Measurements from ENCODE around the gene NXNL2. TPM values are rescaled to one million over a fixed set of nuclear protein-coding genes. Genes with fewer than 3 reads are reported as not detected.

Gene NXNL2
- total RNA-seq, 1 donor, result 1.1 TPM

- no peak overlapping the region for H3K4me3 ChIP-seq (ENCODE audit: low read depth, low read length)
- no peak for DNase-seq (ENCODE audit: low read depth)
- no peak for TF ChIP-seq CTCF (IDR thresholded peaks at IDR 0.05; ENCODE audit: insufficient read depth, low read length)
These were observed 42.5 kb downstream of the NXNL2 start for GRCh38 chr9:88577256-88578120.

DNA sequence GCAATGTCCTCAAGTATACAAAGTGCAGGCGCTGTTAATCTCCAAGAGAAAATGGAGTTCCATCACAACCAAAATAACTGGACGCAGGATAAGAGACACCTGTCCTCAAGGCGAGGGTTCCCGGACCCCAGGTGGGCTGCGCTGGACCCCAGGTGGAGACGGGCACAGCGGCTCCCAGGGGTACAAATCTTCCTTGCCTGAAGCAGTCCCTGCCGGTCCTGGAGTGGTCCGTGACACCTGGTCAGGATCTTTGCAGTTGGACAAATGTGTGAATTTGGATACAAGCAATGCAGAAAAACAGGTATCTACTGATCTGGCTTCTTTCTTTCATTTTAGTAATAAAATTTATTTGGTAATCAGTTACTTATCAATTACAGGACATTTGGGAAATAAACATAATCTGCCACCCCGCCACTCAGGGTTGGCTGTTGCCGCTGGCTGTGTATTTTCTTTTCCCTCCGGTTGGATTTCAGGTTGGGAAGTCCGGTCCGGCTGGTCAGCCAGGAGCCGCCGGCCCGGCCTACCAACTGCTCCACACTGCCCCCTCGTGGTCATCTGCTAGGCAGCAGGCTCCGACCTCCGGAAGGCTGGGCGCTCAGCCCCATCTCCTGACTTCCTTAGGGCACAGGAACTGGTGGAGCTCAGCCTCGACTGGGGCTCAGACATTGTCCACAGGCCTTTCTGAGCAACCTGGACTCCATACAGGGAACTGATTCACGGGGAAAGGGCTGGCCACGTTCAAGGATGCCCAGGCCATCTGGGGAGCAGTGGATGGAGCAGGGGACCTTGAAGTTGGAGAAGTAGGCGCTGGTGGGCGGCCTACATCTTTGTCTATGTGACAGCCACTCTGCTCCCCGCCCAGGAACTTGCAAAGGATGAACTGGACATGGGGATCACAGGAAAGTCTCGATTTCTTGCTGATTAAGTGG, 43.4 kb downstream of the NXNL2 start:
- peak; percentile 81 for DNase-seq (ENCODE audit: low read depth)
- peak; percentile 97 for TF ChIP-seq CTCF (IDR thresholded peaks at IDR 0.05; ENCODE audit: insufficient read depth, low read length)
- no peak overlapping the region for H3K4me3 ChIP-seq (ENCODE audit: low read depth, low read length)

DNA sequence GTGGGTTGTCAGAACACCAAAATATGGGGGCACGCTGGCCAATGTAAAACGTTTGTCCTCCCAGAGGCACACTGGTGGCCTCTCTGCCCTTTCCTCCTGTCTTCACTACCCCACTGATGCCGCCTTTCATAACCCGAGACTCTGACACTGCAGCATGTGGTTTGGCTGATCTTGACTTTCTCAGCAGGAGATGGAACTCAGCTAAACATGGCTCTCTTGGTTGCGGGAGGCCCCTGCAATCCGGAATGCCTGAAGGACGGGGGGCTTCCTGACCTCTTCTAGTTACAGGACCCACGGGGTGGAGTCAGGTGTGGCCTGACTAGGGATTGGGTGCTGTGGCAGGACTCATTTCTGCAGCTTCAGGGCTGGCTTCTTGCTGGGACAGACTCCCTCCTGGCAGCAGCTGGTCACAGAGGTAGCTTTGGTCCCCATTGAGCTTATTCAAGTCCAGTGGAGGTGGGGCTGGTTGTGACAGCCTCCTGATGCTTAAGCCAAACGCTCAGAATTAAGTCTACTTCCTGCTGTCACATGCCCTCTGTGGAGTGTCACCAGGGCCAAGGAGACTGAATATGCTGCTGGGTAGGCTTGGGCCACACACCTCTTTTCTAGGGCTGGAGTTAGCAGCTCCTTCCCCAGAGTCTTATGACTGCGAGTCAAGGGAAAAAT, 44.2 kb downstream of the NXNL2 start:
- no peak for DNase-seq (ENCODE audit: low read depth)
- no peak overlapping the region for H3K4me3 ChIP-seq (ENCODE audit: low read depth, low read length)
- TF ChIP-seq CTCF (IDR thresholded peaks at IDR 0.05; ENCODE audit: insufficient read depth, low read length), result no peak

DNA sequence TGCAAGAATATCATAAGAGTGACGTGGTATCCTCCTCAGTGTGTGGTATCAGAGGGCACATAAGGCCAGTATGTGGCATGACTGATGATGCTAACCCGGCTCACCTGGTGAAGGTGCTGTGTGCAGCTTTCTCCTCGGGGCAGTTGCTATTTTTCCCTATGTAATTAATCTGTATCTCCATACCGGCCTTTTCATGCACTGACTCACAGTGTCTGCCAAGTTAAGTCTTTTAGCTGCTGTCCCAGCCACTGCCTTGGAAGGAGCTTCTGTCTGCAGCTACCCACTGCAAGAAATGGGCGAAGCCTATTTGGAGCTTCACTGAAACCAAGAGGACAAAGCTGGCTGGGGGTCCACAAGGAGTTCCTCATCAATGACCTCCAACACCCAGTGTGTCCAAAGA, 46.0 kb downstream of the NXNL2 start:
- no peak for TF ChIP-seq CTCF (IDR thresholded peaks at IDR 0.05; ENCODE audit: insufficient read depth, low read length)
- no peak overlapping the region for H3K4me3 ChIP-seq (ENCODE audit: low read depth, low read length)
- no peak for DNase-seq (ENCODE audit: low read depth)

- TF ChIP-seq CTCF (IDR thresholded peaks at IDR 0.05; ENCODE audit: insufficient read depth, low read length), result peak; percentile 30
- DNase-seq (ENCODE audit: low read depth), result peak; percentile 98
- H3K4me3 ChIP-seq (ENCODE audit: low read depth, low read length), result no peak overlapping the region
These were observed 49.1 kb downstream of the NXNL2 start for GRCh38 chr9:88583901-88584596.

GRCh38 chr9:88585426-88585825, 50.4 kb downstream of the NXNL2 start:
- no peak for DNase-seq (ENCODE audit: low read depth)
- TF ChIP-seq CTCF (IDR thresholded peaks at IDR 0.05; ENCODE audit: insufficient read depth, low read length), result no peak
- no peak overlapping the region for H3K4me3 ChIP-seq (ENCODE audit: low read depth, low read length)
